Rectal smooth muscle tissue (tissue), 1 donor: Measurements from ENCODE around the gene WEE2.
"Not testable (repeated sequence)": the region's sequence is repeated elsewhere in the genome, so short reads cannot be mapped to it uniquely, and the experiment has no call there.

ENCODE experiments used
- H3K27ac ChIP-seq: one replicate; pipeline ENCODE4 v1.7.0; 2013; ENCODE audit warnings: low read depth, low read length, inconsistent platforms
- H3K27me3 ChIP-seq: one replicate; pipeline ENCODE4 v1.7.0; 2013; ENCODE audit warnings: low read length; ENCODE audit not compliant: control insufficient read depth, insufficient read depth
- H3K36me3 ChIP-seq: one replicate; pipeline ENCODE4 v1.7.0; 2013; ENCODE audit warnings: low read length; ENCODE audit not compliant: control insufficient read depth, insufficient read depth
- H3K4me1 ChIP-seq: one replicate; pipeline ENCODE4 v1.7.0; 2013; ENCODE audit warnings: low read length; ENCODE audit not compliant: control insufficient read depth, insufficient read depth
- H3K4me3 ChIP-seq: one replicate; pipeline ENCODE4 v1.7.0; 2013; ENCODE audit warnings: low read length
- H3K9ac ChIP-seq: one replicate; pipeline ENCODE4 v1.7.0; 2013; ENCODE audit warnings: low read length

Gene WEE2

GRCh38 chr7:141731476-141732149, 23.5 kb downstream of the WEE2 start:
- Histone ChIP-seq H3K4me3 (no peak overlapping the region), H3K36me3 (no peaks in the 10 kb centered on the region), H3K4me1 (no peaks in the 10 kb centered on the region), H3K9ac (no peak overlapping the region), H3K27me3 (no peaks in the 10 kb centered on the region), H3K27ac (no peak overlapping the region)

GRCh38 chr7:141737118-141737835, 29.1 kb downstream of the WEE2 start:
- H3K4me3 ChIP-seq, result peak overlapping the region; percentile 89
- peaks cover 8% of the 10 kb centered on the region for H3K4me1 ChIP-seq
- H3K36me3 ChIP-seq, result peaks cover 9% of the 10 kb centered on the region
- no peaks in the 10 kb centered on the region for H3K27me3 ChIP-seq
- peak overlapping the region; percentile 39 for H3K9ac ChIP-seq
- H3K27ac ChIP-seq, result peak overlapping the region; percentile 58

DNA sequence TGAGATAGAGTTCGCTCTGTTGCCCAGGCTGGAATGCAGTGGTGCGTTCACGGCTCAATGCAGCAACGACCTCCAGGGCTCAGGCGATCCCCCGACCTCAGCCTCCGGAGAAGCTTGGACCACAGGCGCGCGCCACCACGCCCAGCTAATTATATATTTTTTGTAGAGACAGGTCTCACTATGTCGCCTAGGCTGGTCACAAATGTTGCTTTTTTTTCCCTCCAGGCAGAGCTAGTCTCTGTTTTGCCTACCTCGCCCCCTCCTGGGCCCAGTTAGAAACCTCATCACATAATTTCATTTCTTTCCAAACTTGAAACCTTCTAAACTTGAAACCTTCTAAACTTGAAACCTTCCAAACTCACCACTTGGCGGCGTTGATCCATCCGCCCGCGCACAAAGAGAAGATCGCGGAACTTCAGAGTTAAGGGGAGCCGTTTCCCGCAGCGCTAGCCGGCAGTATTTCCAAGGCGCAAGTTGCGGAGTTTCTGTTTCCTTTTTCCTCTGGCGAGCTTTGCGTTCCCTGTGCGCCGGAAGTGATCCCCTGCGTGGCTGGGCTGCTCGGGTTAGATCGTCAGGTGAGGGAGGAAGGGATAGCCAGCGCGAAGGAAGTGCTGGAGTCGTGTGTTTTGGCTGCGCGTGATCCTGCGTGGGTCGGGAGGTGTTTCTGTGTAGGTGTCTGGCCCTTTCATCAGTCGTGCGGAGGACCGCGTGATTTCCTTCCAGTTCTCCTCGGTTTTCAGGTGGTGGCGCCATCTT, 29.9 kb downstream of the WEE2 start, which contains the start of gene SSBP1:
Gene SSBP1 (plus strand): TSS at position 523 of the 756 bp plus-strand sequence. CDS start 809 bp downstream, outside the sequence.
- Histone ChIP-seq H3K27me3 (no peaks in the 10 kb centered on the region), H3K36me3 (peaks cover 9% of the 10 kb centered on the region), H3K4me1 (peaks cover 8% of the 10 kb centered on the region), H3K4me3 (peak within 1 kb of the TSS; percentile 89), H3K9ac (peak within 1 kb of the TSS; percentile 69), H3K27ac (peak within 1 kb of the TSS; percentile 58)

DNA sequence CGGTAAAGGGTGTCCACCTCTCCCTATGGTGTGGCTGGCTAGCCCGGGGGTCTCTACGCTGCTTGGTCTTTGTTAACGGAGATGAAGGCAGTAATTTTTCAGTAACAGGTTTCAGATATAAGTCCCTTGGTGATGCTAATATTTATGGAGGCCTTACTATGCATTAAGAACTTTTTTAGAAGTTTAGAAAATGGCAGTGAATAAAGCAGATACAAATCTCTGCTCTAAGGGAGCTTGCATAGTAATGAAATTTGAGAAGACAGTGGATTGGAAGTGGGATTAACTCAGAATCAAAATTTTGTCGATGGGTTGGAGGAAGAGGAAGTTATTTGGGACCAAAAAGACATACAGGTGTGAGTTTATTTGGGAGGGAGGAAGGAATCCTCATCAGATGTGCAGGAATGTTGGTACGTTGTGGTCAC, 30.4 kb downstream of the WEE2 start:
- H3K27ac ChIP-seq, result peak overlapping the region; percentile 51
- no peaks in the 10 kb centered on the region for H3K27me3 ChIP-seq
- peak overlapping the region; percentile 89 for H3K4me3 ChIP-seq
- H3K36me3 ChIP-seq, result peaks cover 12% of the 10 kb centered on the region
- peak overlapping the region; percentile 69 for H3K9ac ChIP-seq
- H3K4me1 ChIP-seq, result peaks cover 8% of the 10 kb centered on the region

- Histone ChIP-seq H3K27ac (no peak overlapping the region), H3K36me3 (peaks cover 15% of the 10 kb centered on the region), H3K27me3 (no peaks in the 10 kb centered on the region), H3K4me1 (peaks cover 8% of the 10 kb centered on the region), H3K4me3 (peak overlapping the region; percentile 89), H3K9ac (no peak overlapping the region)
Measured at GRCh38 chr7:141739250-141739649, 31.1 kb downstream of the WEE2 start.

- H3K36me3 ChIP-seq, result peaks cover 25% of the 10 kb centered on the region
- H3K4me1 ChIP-seq, result peaks cover 8% of the 10 kb centered on the region
- H3K9ac ChIP-seq, result no peak overlapping the region
- H3K4me3 ChIP-seq, result no peak overlapping the region
- no peaks in the 10 kb centered on the region for H3K27me3 ChIP-seq
- H3K27ac ChIP-seq, result no peak overlapping the region
Measured at GRCh38 chr7:141742229-141742628, 34.1 kb downstream of the WEE2 start.

DNA sequence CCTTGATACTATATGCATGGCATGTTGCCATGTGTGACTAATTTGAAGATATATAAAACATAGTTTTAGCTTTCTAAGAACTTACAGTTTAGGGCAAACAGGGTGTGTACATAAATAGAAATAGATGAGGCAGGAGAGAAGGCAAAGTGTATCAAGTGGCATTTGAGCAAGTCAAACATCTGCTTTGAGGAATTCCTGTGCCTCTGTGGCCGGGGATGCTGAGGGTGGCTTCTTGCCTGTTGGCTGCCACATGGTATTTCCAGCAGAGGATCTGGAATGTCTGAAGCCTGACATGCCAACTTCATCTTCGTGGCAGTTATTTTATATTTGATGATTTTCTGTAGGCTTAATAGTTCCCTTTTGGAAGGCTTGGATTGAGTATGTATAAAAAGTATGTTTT, 36.0 kb downstream of the WEE2 start:
- Histone ChIP-seq H3K36me3 (peaks cover 30% of the 10 kb centered on the region), H3K4me1 (peaks cover 3% of the 10 kb centered on the region)

GRCh38 chr7:141748396-141748795, 40.2 kb downstream of the WEE2 start:
- no peaks in the 10 kb centered on the region for H3K27me3 ChIP-seq
- no peaks in the 10 kb centered on the region for H3K4me1 ChIP-seq
- H3K4me3 ChIP-seq, result no peak overlapping the region
- no peak overlapping the region for H3K27ac ChIP-seq
- H3K36me3 ChIP-seq, result peaks cover 50% of the 10 kb centered on the region
- H3K9ac ChIP-seq, result no peak overlapping the region

More for the DNA sequence above, 36.0 kb downstream of the WEE2 start:
- no peak overlapping the region for H3K27ac ChIP-seq
- no peak overlapping the region for H3K9ac ChIP-seq
- no peak overlapping the region for H3K4me3 ChIP-seq
- no peaks in the 10 kb centered on the region for H3K27me3 ChIP-seq

DNA sequence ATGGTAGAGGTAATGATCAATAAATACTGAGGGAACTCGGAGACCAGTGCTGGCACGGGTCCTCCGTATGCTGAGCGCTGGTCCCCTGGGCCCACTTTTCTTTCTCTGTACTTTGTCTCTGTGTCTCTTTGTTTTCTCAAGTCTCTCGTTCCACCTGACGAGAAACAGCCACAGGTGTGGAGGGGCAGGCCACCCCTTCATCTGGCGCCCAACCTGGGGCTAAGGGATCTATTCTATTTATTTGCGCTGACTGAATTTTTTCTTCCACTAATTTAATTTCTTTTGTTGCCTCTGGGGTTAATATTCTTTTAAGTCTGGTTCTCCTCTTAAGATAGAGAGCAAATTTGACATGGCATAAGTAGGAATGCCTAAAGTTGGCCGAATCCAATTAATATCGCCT, 43.8 kb downstream of the WEE2 start:
- not testable (repeated sequence) for H3K27ac ChIP-seq, H3K4me3 ChIP-seq, H3K9ac ChIP-seq, H3K27me3 ChIP-seq, H3K4me1 ChIP-seq
- H3K36me3 ChIP-seq, result peaks cover 40% of the 10 kb centered on the region

GRCh38 chr7:141752634-141753033, 44.5 kb downstream of the WEE2 start:
- H3K9ac ChIP-seq, result no peak overlapping the region
- no peaks in the 10 kb centered on the region for H3K27me3 ChIP-seq
- no peak overlapping the region for H3K4me3 ChIP-seq
- H3K36me3 ChIP-seq, result peaks cover 39% of the 10 kb centered on the region
- H3K4me1 ChIP-seq, result no peaks in the 10 kb centered on the region
- H3K27ac ChIP-seq, result no peak overlapping the region

DNA sequence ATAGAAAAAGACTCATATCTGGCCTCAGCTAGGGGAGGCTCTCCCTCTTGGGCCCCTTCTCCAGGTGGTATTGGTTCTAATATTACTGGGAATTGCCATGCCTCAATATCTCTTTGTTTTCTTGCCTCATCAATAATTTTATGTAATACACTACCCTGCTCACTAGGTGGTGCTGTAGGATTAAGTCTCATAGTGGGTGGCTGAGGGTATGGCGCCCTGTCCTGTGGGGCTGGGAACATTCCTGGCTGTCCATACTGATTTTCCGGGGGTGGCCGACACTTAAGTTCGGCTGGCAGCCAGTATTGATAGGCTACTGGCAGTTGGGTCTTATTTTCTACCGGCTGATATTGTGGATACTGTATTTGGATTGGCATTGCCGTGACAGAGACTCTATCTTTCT, 46.8 kb downstream of the WEE2 start:
- no peak overlapping the region for H3K4me3 ChIP-seq
- peaks cover 29% of the 10 kb centered on the region for H3K36me3 ChIP-seq
- no peak overlapping the region for H3K27ac ChIP-seq
- H3K4me1 ChIP-seq, result no peaks in the 10 kb centered on the region
- H3K9ac ChIP-seq, result no peak overlapping the region
- no peaks in the 10 kb centered on the region for H3K27me3 ChIP-seq

DNA sequence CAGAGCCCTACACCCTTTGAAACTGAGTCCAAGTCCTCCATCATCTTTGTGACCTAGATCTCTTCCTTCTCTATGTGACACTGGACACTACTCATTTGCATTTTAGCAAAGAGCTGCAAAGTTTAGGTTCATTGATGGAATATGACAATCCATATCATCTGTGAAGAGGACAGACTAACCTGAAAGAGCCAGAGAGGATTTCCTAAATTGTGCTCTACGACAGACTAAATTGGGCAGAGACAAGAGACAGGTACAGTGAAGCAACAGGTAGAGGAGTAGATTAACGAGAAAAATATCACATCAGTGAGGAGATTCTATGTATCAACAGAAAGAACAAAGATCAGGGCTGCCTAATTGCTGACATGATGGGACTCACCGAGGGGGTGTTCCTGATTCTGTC, 55.6 kb downstream of the WEE2 start, which contains the start of gene TAS2R3:
Gene TAS2R3 (plus strand): TSS at position 301 of the 400 bp plus-strand sequence. CDS start 62 bp downstream, at position 363.
- H3K27me3 ChIP-seq, result no peaks in the 10 kb centered on the region

More for the DNA sequence above, 55.6 kb downstream of the WEE2 start, which contains the start of gene TAS2R3:
- Histone ChIP-seq H3K4me3 (no peak within 1 kb of the TSS), H3K27ac (no peak within 1 kb of the TSS), H3K36me3 (no peaks in the 10 kb centered on the region), H3K4me1 (no peaks in the 10 kb centered on the region), H3K9ac (no peak within 1 kb of the TSS)
